ENCODE results near the gene HDGFL2. TPM values are rescaled to one million over a fixed set of nuclear protein-coding genes. Genes with fewer than 3 reads are reported as not detected.

HDGFL2 gene
- total and polyA plus RNA-seq, 10 of the 15 experiments (the other 5 are each of a cell fraction or from before 2014, with no cell fraction given), result 0.16 to 56.9 (median 25.3) TPM

DNA sequence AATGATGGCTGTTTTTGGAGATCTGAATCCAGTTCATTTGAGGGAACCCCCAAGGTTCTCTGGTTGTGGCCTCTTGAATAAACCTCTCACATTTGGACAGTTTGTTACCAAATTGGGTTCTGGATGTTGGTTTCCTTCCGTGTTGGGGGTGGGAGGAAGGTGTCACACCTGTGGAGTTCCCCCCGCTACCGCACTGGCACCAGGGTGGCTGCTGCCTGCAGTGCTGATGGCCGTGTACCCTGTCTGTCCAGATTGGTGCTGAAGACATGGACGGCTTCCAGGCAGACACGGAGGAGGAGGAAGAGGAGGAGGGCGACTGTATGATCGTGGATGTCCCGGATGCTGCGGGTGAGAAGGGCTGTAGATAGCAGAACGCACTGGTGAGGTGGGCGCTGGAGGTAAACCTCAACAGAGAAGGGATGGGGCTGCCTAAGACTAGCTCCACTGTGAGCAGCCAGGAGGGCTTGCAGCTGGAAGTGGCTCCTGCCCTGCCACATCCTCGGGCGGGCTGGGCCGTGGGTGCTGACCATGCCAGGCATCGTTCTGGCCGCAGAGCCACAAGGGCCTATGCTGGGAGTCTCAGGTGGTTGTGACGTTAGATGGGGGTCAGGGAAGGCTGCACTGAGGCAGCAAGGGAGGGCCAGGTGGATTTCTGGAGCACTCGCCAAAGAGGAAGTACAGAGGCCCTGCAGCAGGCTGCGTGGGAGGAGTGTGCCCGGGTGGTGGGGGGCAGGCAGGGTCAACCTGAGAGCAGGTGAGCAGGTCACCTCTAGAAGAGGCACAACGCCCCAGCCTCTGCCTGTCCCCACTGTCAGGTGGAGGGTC, 29.9 kb upstream of the HDGFL2 start (continued):
- TF ChIP-seq HCFC1 (IDR thresholded peaks at IDR 0.05; ENCODE audit: low read length) (no peak), FOXK2 (IDR thresholded peaks at IDR 0.05) (no peak), NR2F1 (conservative IDR thresholded peaks at IDR 0.05) (peak; percentile 51; the same call in 1 of the 2 replicates)

- H2AFZ ChIP-seq (ENCODE audit: control insufficient read depth, low read depth, low read length), result no peak overlapping the region
- POLR2A ChIA-PET, result no interaction called here
- SMC1A ChIA-PET (ENCODE audit: uncharacterized antibody, unreplicated experiment), result no interaction called here
- peaks cover 7% of the 10 kb centered on the region for H3K4me1 ChIP-seq (ENCODE audit: control insufficient read depth, insufficient read depth, low read length)
- H3K9ac ChIP-seq (ENCODE audit: control insufficient read depth, insufficient read depth, low read length), result no peak overlapping the region
- ATAC-seq, result no peak
- WGBS (ENCODE audit: insufficient coverage, insufficient replicate concordance, low lambda C conversion rate, missing lambda C conversion rate), result 64% methylated on average over 10 of the region's 10 CpGs
- TF ChIP-seq RB1 (IDR thresholded peaks at IDR 0.05; ENCODE audit: borderline replicate concordance) (no peak), NFYA (IDR thresholded peaks at IDR 0.05; ENCODE audit: borderline replicate concordance, low read depth, low read length) (no peak), ETV6 (conservative IDR thresholded peaks at IDR 0.05 in 1 of 2, IDR thresholded peaks at IDR 0.05 in 1 of 2; ENCODE audit: borderline replicate concordance in 1 of 2, low read depth in 1 of 2) (no peak), POLR2A (IDR thresholded peaks at IDR 0.05; ENCODE audit: low read depth, low read length) (0 out of 2 replicates have a peak, but pooled peaks have one; percentile 1), CBFB (IDR thresholded peaks at IDR 0.05; ENCODE audit: low read depth) (no peak)
- H3K36me3 ChIP-seq (ENCODE audit: control insufficient read depth in 2 of 2, insufficient read depth in 2 of 2, low read length in 1 of 2), result peaks cover 0 to 26% of the 10 kb centered on the region in 2 experiments; a peak in 3 of 4 replicates
- no peak overlapping the region for H3K4me2 ChIP-seq (ENCODE audit: control insufficient read depth, insufficient read depth)
- no peak overlapping the region for H3K4me3 ChIP-seq
- intact Hi-C loops (cut with micrococcal nuclease; ENCODE audit: unreplicated experiment) (no loop called here), in situ Hi-C loops (cut with MboI) (no loop called here)
- BruUV-seq (replicated peaks), result no TSS peak
- FAIRE-seq, result no peak
- no peaks in the 10 kb centered on the region for H3K79me2 ChIP-seq (ENCODE audit: control insufficient read depth, insufficient read depth, low read length)
- H3K27ac ChIP-seq (ENCODE audit: control insufficient read depth, insufficient read depth), result no peak overlapping the region; the same call in 1 of the 2 replicates
- no peaks in the 10 kb centered on the region for H3K27me3 ChIP-seq (replicated peaks in 1 of 2; ENCODE audit: control insufficient read depth in 2 of 2, insufficient read depth in 2 of 2, low read length in 1 of 2)
- RAD21 ChIA-PET (ENCODE audit: unreplicated experiment), result no interaction called here
- CTCF ChIA-PET, result no interaction called here
- DNase-seq (ENCODE audit: low read depth, low spot score), result no peak
- no peaks in the 10 kb centered on the region for H3K9me3 ChIP-seq (replicated peaks; ENCODE audit: control insufficient read depth, insufficient read depth, low read length)
- H4K20me1 ChIP-seq (ENCODE audit: control insufficient read depth, insufficient read depth), result no peaks in the 10 kb centered on the region
Observed at GRCh38 chr19:4442819-4443146, 29.3 kb upstream of the HDGFL2 start.

Measured in GM12878 (cell line).